ENCODE results near the gene GNAI2. TPM values are rescaled to one million over a fixed set of nuclear protein-coding genes. Genes with fewer than 3 reads are reported as not detected.
A peak's percentile ranks its signal among the peaks of the same experiment; 100 is the strongest.
"Not testable (repeated sequence)": the region's sequence is repeated elsewhere in the genome, so short reads cannot be mapped to it uniquely, and the experiment has no call there.

GNAI2 gene
- total RNA-seq, 1 experiment from 2014 or later: 100 TPM

GRCh38 chr3:50256978-50257890, 21.2 kb downstream of the GNAI2 start:
- peak; percentile 40 for DNase-seq (ENCODE audit: low read depth)
- in situ Hi-C loops (cut with HindIII; ENCODE audit: low pct_unique_long_range_greater_than_20kb, low sequenced_read_pairs): no loop called here

GRCh38 chr3:50258029-50258680, 22.2 kb downstream of the GNAI2 start:
- in situ Hi-C loops (cut with HindIII; ENCODE audit: low pct_unique_long_range_greater_than_20kb, low sequenced_read_pairs): no loop called here
- no peak for DNase-seq (ENCODE audit: low read depth)

GRCh38 chr3:50258979-50259378, 23.0 kb downstream of the GNAI2 start:
- DNase-seq (ENCODE audit: low read depth): no peak
- in situ Hi-C loops (cut with HindIII; ENCODE audit: low pct_unique_long_range_greater_than_20kb, low sequenced_read_pairs): no loop called here

- in situ Hi-C loops (cut with HindIII; ENCODE audit: low pct_unique_long_range_greater_than_20kb, low sequenced_read_pairs): no loop called here
- DNase-seq (ENCODE audit: low read depth): no peak
Observed at GRCh38 chr3:50259432-50260026, 23.5 kb downstream of the GNAI2 start.

GRCh38 chr3:50260027-50260941, 24.3 kb downstream of the GNAI2 start:
- peak; percentile 82 for DNase-seq (ENCODE audit: low read depth)
- in situ Hi-C loops (cut with HindIII; ENCODE audit: low pct_unique_long_range_greater_than_20kb, low sequenced_read_pairs): no loop called here

GRCh38 chr3:50260942-50261441, 25.0 kb downstream of the GNAI2 start:
- in situ Hi-C loops (cut with HindIII; ENCODE audit: low pct_unique_long_range_greater_than_20kb, low sequenced_read_pairs): no loop called here
- no peak for DNase-seq (ENCODE audit: low read depth)

- in situ Hi-C loops (cut with HindIII; ENCODE audit: low pct_unique_long_range_greater_than_20kb, low sequenced_read_pairs): no loop called here
Observed at GRCh38 chr3:50261505-50261904, 25.5 kb downstream of the GNAI2 start.

GRCh38 chr3:50262200-50262599, 26.2 kb downstream of the GNAI2 start:
- DNase-seq (ENCODE audit: low read depth); in situ Hi-C loops (cut with HindIII; ENCODE audit: low pct_unique_long_range_greater_than_20kb, low sequenced_read_pairs): not testable (repeated sequence)

More at GRCh38 chr3:50261505-50261904, 25.5 kb downstream of the GNAI2 start:
- no peak for DNase-seq (ENCODE audit: low read depth)

- DNase-seq (ENCODE audit: low read depth): no peak
- in situ Hi-C loops (cut with HindIII; ENCODE audit: low pct_unique_long_range_greater_than_20kb, low sequenced_read_pairs): no loop called here
Observed at GRCh38 chr3:50262778-50263177, 26.8 kb downstream of the GNAI2 start.

GRCh38 chr3:50263478-50264382, 27.7 kb downstream of the GNAI2 start:
- in situ Hi-C loops (cut with HindIII; ENCODE audit: low pct_unique_long_range_greater_than_20kb, low sequenced_read_pairs): no loop called here

GRCh38 chr3:50264383-50264963, 28.5 kb downstream of the GNAI2 start:
- peak; percentile 97 for DNase-seq (ENCODE audit: low read depth)
- in situ Hi-C loops (cut with HindIII; ENCODE audit: low pct_unique_long_range_greater_than_20kb, low sequenced_read_pairs): no loop called here

More at GRCh38 chr3:50263478-50264382, 27.7 kb downstream of the GNAI2 start:
- no peak for DNase-seq (ENCODE audit: low read depth)

GRCh38 chr3:50264964-50265485, 29.0 kb downstream of the GNAI2 start:
- in situ Hi-C loops (cut with HindIII; ENCODE audit: low pct_unique_long_range_greater_than_20kb, low sequenced_read_pairs): no loop called here
- DNase-seq (ENCODE audit: low read depth): no peak

- DNase-seq (ENCODE audit: low read depth): no peak
- in situ Hi-C loops (cut with HindIII; ENCODE audit: low pct_unique_long_range_greater_than_20kb, low sequenced_read_pairs): no loop called here
Observed at GRCh38 chr3:50265571-50265970, 29.6 kb downstream of the GNAI2 start.

- in situ Hi-C loops (cut with HindIII; ENCODE audit: low pct_unique_long_range_greater_than_20kb, low sequenced_read_pairs): no loop called here
- no peak for DNase-seq (ENCODE audit: low read depth)
Observed at GRCh38 chr3:50266017-50266416, 30.0 kb downstream of the GNAI2 start.

- in situ Hi-C loops (cut with HindIII; ENCODE audit: low pct_unique_long_range_greater_than_20kb, low sequenced_read_pairs): no loop called here
- no peak for DNase-seq (ENCODE audit: low read depth)
Observed at GRCh38 chr3:50266836-50267235, 30.8 kb downstream of the GNAI2 start.

GRCh38 chr3:50267280-50267913, 31.4 kb downstream of the GNAI2 start:
- no peak for DNase-seq (ENCODE audit: low read depth)
- in situ Hi-C loops (cut with HindIII; ENCODE audit: low pct_unique_long_range_greater_than_20kb, low sequenced_read_pairs): no loop called here

All from Caki2 (cell line).